Neural cell (in vitro differentiated cells): ENCODE data around the gene RABGEF1. TPM values are rescaled to one million over a fixed set of nuclear protein-coding genes. Genes with fewer than 3 reads are reported as not detected.
"Not testable (repeated sequence)": the region's sequence is repeated elsewhere in the genome, so short reads cannot be mapped to it uniquely, and the experiment has no call there.

Experiments used
- H2AFZ ChIP-seq: fragments of 200-600, 300-800 bp; sonication (generic), shearing (Covaris generic); 2 replicates; pipeline ENCODE4 v1.6.0; 2014; ENCODE audit warnings: low read depth, mild to moderate bottlenecking, antibody characterized with exemption, low read length, moderate library complexity
- H3F3A ChIP-seq: fragments of 200-600 bp; shearing (Covaris generic); 2 replicates; pipeline ENCODE4 v1.6.1; 2016; ENCODE audit warnings: mild to moderate bottlenecking, moderate library complexity, mixed read lengths, antibody characterized with exemption, low read length; ENCODE audit not compliant: insufficient read depth, poor library complexity, severe bottlenecking
- H3K27ac ChIP-seq: fragments of 200-600, 300-800 bp; sonication (generic), shearing (Covaris generic); 2 replicates; pipeline ENCODE4 v1.5.1; 2014; ENCODE audit warnings: mild to moderate bottlenecking, low read length, moderate library complexity
- H3K27me3 ChIP-seq: fragments of 300-800, 200-600 bp; sonication (generic), shearing (Covaris generic); 2 replicates; pipeline ENCODE4 v1.6.0; 2014; ENCODE audit warnings: mild to moderate bottlenecking, low read depth, low read length, moderate library complexity; ENCODE audit not compliant: insufficient read depth
- H3K36me3 ChIP-seq: fragments of 300-800, 200-600 bp; sonication (generic), shearing (Covaris generic); 2 replicates; pipeline ENCODE4 v1.5.1; 2014; ENCODE audit warnings: mild to moderate bottlenecking, antibody characterized with exemption, low read length, moderate library complexity; ENCODE audit not compliant: insufficient read depth
- H3K4me2 ChIP-seq: fragments of 300-800, 200-600 bp; sonication (generic), shearing (Covaris generic); 2 replicates; pipeline ENCODE4 v1.6.0; 2014; ENCODE audit warnings: mild to moderate bottlenecking, low read length
- H3K4me3 ChIP-seq: fragments of 300-800, 200-600 bp; sonication (generic), shearing (Covaris generic); 2 replicates; pipeline ENCODE4 v1.5.1; 2014; ENCODE audit warnings: mild to moderate bottlenecking, low read length, moderate library complexity
- H3K79me2 ChIP-seq: fragments of 200-600 bp; shearing (Covaris generic); replicated peaks from 2 replicates; pipeline ENCODE4 v1.6.0; 2014; ENCODE audit warnings: mild to moderate bottlenecking, low read length, moderate library complexity; ENCODE audit not compliant: insufficient read depth
- H3K9ac ChIP-seq: fragments of 300-800, 200-600 bp; sonication (generic), shearing (Covaris generic); 2 replicates; pipeline ENCODE4 v1.6.1; 2016; ENCODE audit warnings: mild to moderate bottlenecking, low read length, mixed read lengths
- H3K9me2 ChIP-seq: fragments of 200-600 bp; shearing (Covaris generic); 2 replicates; pipeline ENCODE4 v1.6.1; 2016; ENCODE audit warnings: mild to moderate bottlenecking, low read length, mixed read lengths; ENCODE audit not compliant: insufficient read depth
- H3K9me3 ChIP-seq: fragments of 200-600, 300-800 bp; sonication (generic), shearing (Covaris generic); 2 replicates; pipeline ENCODE4 v1.6.1; 2016; ENCODE audit warnings: mild to moderate bottlenecking, mixed run types, low read length, moderate library complexity, mixed read lengths
- H4K20me1 ChIP-seq: fragments of 200-600 bp; shearing (Covaris generic); 2 replicates; pipeline ENCODE4 v1.6.1; 2016; ENCODE audit warnings: mild to moderate bottlenecking, mixed run types; ENCODE audit not compliant: insufficient read depth
- EP300 ChIP-seq: fragments of 450-650 bp; conservative IDR thresholded peaks from 2 replicates; pipeline ENCODE4 v1.6.1; 2014; ENCODE audit warnings: antibody characterized with exemption, mild to moderate bottlenecking, moderate library complexity; ENCODE audit not compliant: poor library complexity, severe bottlenecking
- EZH2 ChIP-seq: fragments of 200-600, 300-800 bp; shearing (Covaris generic), sonication (generic); IDR thresholded peaks from 2 replicates; pipeline ENCODE4 v1.6.1; 2014; ENCODE audit warnings: antibody characterized with exemption, low read length, borderline replicate concordance, mild to moderate bottlenecking; ENCODE audit not compliant: insufficient read depth, poor library complexity, severe bottlenecking
- MXI1 ChIP-seq: fragments of 450-650 bp; conservative IDR thresholded peaks from 2 replicates; pipeline ENCODE4 v1.6.1; 2014; ENCODE audit warnings: antibody characterized with exemption, mild to moderate bottlenecking; ENCODE audit not compliant: poor library complexity, severe bottlenecking
- POLR2AphosphoS5 ChIP-seq: IDR thresholded peaks from 2 replicates; pipeline ENCODE4 v1.6.1; 2012
- RAD21 ChIP-seq: fragments of 450-650 bp; conservative IDR thresholded peaks from 2 replicates; pipeline ENCODE4 v1.6.1; 2014; ENCODE audit warnings: antibody characterized with exemption, mild to moderate bottlenecking, moderate library complexity
- REST ChIP-seq: IDR thresholded peaks from 2 replicates; pipeline ENCODE4 v1.6.1; 2012; ENCODE audit warnings: borderline replicate concordance
- SMC3 ChIP-seq: fragments of 450-650 bp; conservative IDR thresholded peaks from 2 replicates; pipeline ENCODE4 v1.6.1; 2014; ENCODE audit warnings: antibody characterized with exemption, mild to moderate bottlenecking, moderate library complexity; ENCODE audit not compliant: poor library complexity
- TAF1 ChIP-seq: IDR thresholded peaks from 2 replicates; pipeline ENCODE4 v1.6.1; 2012; ENCODE audit warnings: low read depth
- polyA plus RNA-seq: library from polyadenylated mRNA; depleted of rRNA; stranded (reverse); fragments of >200 nt; gene quantifications from 2 replicates; pipeline ENCODE4 v1.2.3, GENCODE V29; 2014
- TF ChIP-seq, protein P1 (sequence below): fragments of 450-650 bp; IDR thresholded peaks from 2 replicates; pipeline ENCODE4 v1.5.1; 2014; ENCODE audit warnings: antibody characterized with exemption, mild to moderate bottlenecking, moderate library complexity; ENCODE audit not compliant: poor library complexity, severe bottlenecking

RABGEF1 gene
- polyA plus RNA-seq, 1 donor from 2014 or later: 34.8 TPM

DNA sequence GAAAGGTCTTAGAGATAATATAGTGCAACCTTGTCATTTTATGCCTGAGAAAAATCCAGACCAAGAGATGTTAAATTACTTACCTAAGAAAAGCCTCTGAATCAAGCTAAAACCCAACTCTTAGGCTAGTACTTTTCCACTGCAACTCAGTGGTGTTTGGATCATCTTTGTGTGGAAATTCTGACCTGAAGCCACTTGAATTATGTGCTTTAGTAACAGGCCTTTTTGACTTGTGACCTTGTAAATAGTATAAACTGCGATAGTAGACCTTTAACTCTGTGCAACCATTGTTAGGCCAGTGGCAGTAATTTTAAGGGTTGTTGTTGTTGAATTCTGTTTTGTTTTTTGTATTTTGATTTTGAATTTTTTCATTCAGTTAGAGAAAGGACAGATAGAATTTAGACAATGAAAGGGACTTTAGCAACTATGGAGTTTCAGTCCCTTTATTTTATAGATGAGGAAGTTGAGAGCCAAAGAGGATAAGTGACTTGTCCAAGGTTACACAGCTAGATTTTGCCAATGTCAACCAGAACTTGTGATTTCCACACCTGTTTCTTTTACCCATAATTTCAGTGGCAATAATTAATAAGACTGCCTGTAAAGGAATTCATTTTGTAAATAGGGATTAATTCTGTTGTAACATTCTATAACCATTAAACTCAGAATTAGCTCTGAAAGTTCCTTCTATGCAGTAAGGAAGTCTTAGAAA, 43.5 kb downstream of the RABGEF1 start:
- not testable (repeated sequence) for H2AFZ ChIP-seq, H3K9me2 ChIP-seq, H3K9me3 ChIP-seq, H3K27me3 ChIP-seq, H3K27ac ChIP-seq, H3K36me3 ChIP-seq, H4K20me1 ChIP-seq, H3K79me2 ChIP-seq, H3K4me3 ChIP-seq, H3F3A ChIP-seq, H3K4me2 ChIP-seq, H3K9ac ChIP-seq

DNA sequence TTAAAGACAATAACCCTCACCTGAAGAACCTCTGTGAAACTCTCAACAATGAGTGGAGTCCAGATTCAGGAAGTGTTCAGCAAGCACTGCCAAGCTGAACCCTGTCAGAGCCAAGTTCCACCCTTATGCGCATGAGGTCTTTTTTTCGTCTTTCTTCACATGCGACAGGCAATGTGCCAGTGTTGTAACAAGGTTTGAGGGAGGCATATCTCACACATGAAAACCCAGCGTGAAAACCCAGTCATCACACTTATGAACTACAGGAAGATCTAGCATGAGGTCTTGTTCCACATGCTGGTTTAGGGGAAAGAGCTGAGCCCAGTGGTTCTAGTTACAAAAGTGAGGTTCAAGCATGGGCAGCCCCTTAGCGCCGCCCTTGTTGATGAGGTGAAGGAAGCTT, 49.7 kb downstream of the RABGEF1 start:
- Histone ChIP-seq H3K27ac (no peak overlapping the region), H3K9me2 (no peaks in the 10 kb centered on the region), H3K4me2 (no peak overlapping the region), H3K9ac (no peak overlapping the region), H3K27me3 (no peaks in the 10 kb centered on the region), H3F3A (no peaks in the 10 kb centered on the region), H3K79me2 (no peaks in the 10 kb centered on the region), H3K9me3 (no peaks in the 10 kb centered on the region), H4K20me1 (no peaks in the 10 kb centered on the region), H3K4me3 (no peak overlapping the region), H3K36me3 (no peaks in the 10 kb centered on the region), H2AFZ (no peak overlapping the region)
- TF ChIP-seq EP300: no peak
- TF ChIP-seq TAF1: no peak
- no peak for TF ChIP-seq EZH2
- TF ChIP-seq RAD21: no peak
- TF ChIP-seq POLR2AphosphoS5: no peak
- no peak for TF ChIP-seq SMC3
- TF ChIP-seq REST: no peak
- TF ChIP-seq MXI1: no peak
- TF ChIP-seq, protein P1, sequence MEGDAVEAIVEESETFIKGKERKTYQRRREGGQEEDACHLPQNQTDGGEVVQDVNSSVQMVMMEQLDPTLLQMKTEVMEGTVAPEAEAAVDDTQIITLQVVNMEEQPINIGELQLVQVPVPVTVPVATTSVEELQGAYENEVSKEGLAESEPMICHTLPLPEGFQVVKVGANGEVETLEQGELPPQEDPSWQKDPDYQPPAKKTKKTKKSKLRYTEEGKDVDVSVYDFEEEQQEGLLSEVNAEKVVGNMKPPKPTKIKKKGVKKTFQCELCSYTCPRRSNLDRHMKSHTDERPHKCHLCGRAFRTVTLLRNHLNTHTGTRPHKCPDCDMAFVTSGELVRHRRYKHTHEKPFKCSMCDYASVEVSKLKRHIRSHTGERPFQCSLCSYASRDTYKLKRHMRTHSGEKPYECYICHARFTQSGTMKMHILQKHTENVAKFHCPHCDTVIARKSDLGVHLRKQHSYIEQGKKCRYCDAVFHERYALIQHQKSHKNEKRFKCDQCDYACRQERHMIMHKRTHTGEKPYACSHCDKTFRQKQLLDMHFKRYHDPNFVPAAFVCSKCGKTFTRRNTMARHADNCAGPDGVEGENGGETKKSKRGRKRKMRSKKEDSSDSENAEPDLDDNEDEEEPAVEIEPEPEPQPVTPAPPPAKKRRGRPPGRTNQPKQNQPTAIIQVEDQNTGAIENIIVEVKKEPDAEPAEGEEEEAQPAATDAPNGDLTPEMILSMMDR: no peak

GRCh38 chr7:66790725-66791124, 50.2 kb downstream of the RABGEF1 start:
- Histone ChIP-seq H3K9me3 (no peaks in the 10 kb centered on the region), H3K36me3 (no peaks in the 10 kb centered on the region), H3K9ac (no peak overlapping the region)

More at GRCh38 chr7:66790725-66791124, 50.2 kb downstream of the RABGEF1 start:
- Histone ChIP-seq H3K9me2 (no peaks in the 10 kb centered on the region), H3F3A (no peaks in the 10 kb centered on the region), H3K79me2 (no peaks in the 10 kb centered on the region), H3K27me3 (no peaks in the 10 kb centered on the region), H3K4me2 (no peak overlapping the region), H2AFZ (no peak overlapping the region), H3K27ac (no peak overlapping the region), H3K4me3 (no peak overlapping the region), H4K20me1 (no peaks in the 10 kb centered on the region)
- TF ChIP-seq TAF1: no peak
